Upper lobe of right lung (tissue), 1 donor: ENCODE data around the gene TCF12. TPM values are rescaled to one million over a fixed set of nuclear protein-coding genes. Genes with fewer than 3 reads are reported as not detected.

Source experiments
- ATAC-seq: fragments of 200-7000 bp; cut with Tn5 transposase; one replicate; pipeline ENCODE4 v1.9.1; 2020; ENCODE audit warnings: mild to moderate bottlenecking, moderate library complexity
- DNase-seq: peaks from one replicate; pipeline ENCODE4 v3.0.0-alpha.2; 2020
- H3K27ac ChIP-seq: fragments of 200-600 bp; one replicate; pipeline ENCODE4 v1.8.0; 2022
- H3K27me3 ChIP-seq: fragments of 200-600 bp; one replicate; pipeline ENCODE4 v1.8.0; 2022; ENCODE audit warnings: mild to moderate bottlenecking
- H3K36me3 ChIP-seq: fragments of 200-600 bp; one replicate; pipeline ENCODE4 v1.8.0; 2022
- H3K4me1 ChIP-seq: fragments of 200-600 bp; one replicate; pipeline ENCODE4 v1.8.0; 2022
- H3K4me3 ChIP-seq: fragments of 200-600 bp; one replicate; pipeline ENCODE4 v1.8.0; 2022; ENCODE audit warnings: mild to moderate bottlenecking
- H3K9me3 ChIP-seq: fragments of 200-600 bp; one replicate; pipeline ENCODE4 v1.8.0; 2022
- intact Hi-C: fragments of 100-400 bp; cut with DNase I; formaldehyde crosslinking; loops from one replicate; pipeline ENCODE4 v1.11.0; 2022
- total RNA-seq: library from RNA; stranded (reverse); fragmentation: NEBNext Ultra II Directional; extraction: Animal tissue kit (Norgen Biotek cat#: 25700); gene quantifications from one replicate; pipeline ENCODE4 v1.2.1, GENCODE V29; 2021
- TF ChIP-seq, protein P1 (sequence below): fragments of 200-600 bp; IDR thresholded peaks from one replicate; pipeline ENCODE4 v1.8.0; 2022; ENCODE audit warnings: antibody characterized with exemption
- donor health status: DM: no; HTN: yes; CAD: no; lungs with severe emphysema.

TCF12 gene
- total RNA-seq, 1 donor from 2014 or later, result 103 TPM

GRCh38 chr15:57327985-57328471 lies 409.6 kb downstream of the TCF12 start:
- no peak for DNase-seq
- Histone ChIP-seq H3K27ac (no peak overlapping the region), H3K36me3 (no peaks in the 10 kb centered on the region), H3K4me1 (no peaks in the 10 kb centered on the region), H3K9me3 (no peaks in the 10 kb centered on the region), H3K4me3 (no peak overlapping the region), H3K27me3 (no peaks in the 10 kb centered on the region)
- intact Hi-C loops, result no loop called here
- TF ChIP-seq, protein P1, sequence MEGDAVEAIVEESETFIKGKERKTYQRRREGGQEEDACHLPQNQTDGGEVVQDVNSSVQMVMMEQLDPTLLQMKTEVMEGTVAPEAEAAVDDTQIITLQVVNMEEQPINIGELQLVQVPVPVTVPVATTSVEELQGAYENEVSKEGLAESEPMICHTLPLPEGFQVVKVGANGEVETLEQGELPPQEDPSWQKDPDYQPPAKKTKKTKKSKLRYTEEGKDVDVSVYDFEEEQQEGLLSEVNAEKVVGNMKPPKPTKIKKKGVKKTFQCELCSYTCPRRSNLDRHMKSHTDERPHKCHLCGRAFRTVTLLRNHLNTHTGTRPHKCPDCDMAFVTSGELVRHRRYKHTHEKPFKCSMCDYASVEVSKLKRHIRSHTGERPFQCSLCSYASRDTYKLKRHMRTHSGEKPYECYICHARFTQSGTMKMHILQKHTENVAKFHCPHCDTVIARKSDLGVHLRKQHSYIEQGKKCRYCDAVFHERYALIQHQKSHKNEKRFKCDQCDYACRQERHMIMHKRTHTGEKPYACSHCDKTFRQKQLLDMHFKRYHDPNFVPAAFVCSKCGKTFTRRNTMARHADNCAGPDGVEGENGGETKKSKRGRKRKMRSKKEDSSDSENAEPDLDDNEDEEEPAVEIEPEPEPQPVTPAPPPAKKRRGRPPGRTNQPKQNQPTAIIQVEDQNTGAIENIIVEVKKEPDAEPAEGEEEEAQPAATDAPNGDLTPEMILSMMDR, result no peak
- ATAC-seq, result no peak

DNA sequence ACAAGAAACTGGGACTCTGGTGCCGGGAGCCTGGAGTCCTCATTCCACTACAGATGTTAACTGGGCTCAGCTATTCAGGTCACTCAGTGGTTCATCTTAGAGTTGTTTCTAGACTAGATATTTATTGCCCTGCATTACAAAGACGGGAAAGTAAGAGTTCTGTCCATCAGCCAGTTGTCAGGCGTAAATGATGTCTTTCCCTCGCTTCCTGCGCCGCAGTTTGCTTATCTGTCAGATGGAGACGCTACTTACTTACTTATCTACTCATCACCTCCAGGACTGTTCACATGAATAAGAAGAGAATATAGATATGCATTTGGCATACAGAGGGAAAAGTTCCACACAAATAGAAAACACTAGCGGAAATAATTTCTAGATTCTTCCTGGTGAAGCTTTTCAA lies 410.0 kb downstream of the TCF12 start:
- Histone ChIP-seq H3K4me1 (no peaks in the 10 kb centered on the region), H3K4me3 (no peak overlapping the region), H3K27ac (no peak overlapping the region), H3K36me3 (no peaks in the 10 kb centered on the region), H3K9me3 (no peaks in the 10 kb centered on the region), H3K27me3 (no peaks in the 10 kb centered on the region)
- TF ChIP-seq, protein P1, result no peak
- intact Hi-C loops, result no loop called here
- no peak for ATAC-seq
- DNase-seq, result no peak

- Histone ChIP-seq H3K27me3 (no peaks in the 10 kb centered on the region), H3K36me3 (no peaks in the 10 kb centered on the region), H3K9me3 (no peaks in the 10 kb centered on the region), H3K4me1 (no peaks in the 10 kb centered on the region), H3K27ac (no peak overlapping the region), H3K4me3 (no peak overlapping the region)
- intact Hi-C loops, result no loop called here
- TF ChIP-seq, protein P1, result no peak
- no peak for ATAC-seq
- no peak for DNase-seq
Measured at GRCh38 chr15:57328897-57329296, 410.5 kb downstream of the TCF12 start.

- ATAC-seq (no peak), DNase-seq (no peak)
- H3K9me3 ChIP-seq, result no peaks in the 10 kb centered on the region
- no peaks in the 10 kb centered on the region for H3K4me1 ChIP-seq
- no peaks in the 10 kb centered on the region for H3K27me3 ChIP-seq
- intact Hi-C loops, result no loop called here
- TF ChIP-seq, protein P1, result no peak
- no peak overlapping the region for H3K4me3 ChIP-seq
- no peaks in the 10 kb centered on the region for H3K36me3 ChIP-seq
- H3K27ac ChIP-seq, result no peak overlapping the region
Measured at GRCh38 chr15:57329582-57330367, 411.3 kb downstream of the TCF12 start.

DNA sequence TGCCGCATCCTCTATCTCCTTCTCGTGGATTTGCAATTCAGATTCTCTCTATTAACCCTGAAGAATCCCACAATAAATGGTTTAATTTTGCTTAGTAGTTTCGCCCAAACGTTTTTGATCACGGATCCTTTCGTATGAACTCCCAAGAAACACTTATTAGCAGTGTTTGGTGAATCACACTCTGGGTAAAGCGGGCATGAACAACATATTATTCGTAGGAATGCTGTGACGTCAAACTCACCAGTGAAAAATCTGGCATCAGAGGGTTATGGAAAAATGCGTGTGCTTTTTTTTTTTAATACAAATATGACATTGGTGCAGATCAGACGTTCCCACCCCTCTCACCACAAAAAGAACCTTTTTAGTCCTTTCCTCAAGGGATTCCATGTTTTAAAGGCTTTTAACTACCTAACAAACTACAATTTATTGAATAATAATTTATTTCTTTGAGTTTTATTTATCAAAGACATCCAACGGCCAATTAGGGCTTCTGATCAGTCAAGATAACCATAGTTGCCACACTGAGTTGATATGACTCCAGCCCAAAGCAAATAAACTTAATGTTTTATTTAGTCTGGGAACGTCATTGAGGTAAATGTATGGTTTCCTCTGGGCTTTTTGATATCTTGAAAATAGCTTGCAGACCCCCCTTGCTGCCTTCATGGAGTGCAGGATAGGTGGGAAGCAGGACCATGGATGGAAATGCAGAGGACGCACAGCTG lies 412.3 kb downstream of the TCF12 start:
- ATAC-seq, result no peak
- no peaks in the 10 kb centered on the region for H3K27me3 ChIP-seq
- TF ChIP-seq, protein P1, result no peak
- H3K4me1 ChIP-seq, result no peaks in the 10 kb centered on the region
- no peak overlapping the region for H3K4me3 ChIP-seq
- intact Hi-C loops, result no loop called here
- no peaks in the 10 kb centered on the region for H3K36me3 ChIP-seq
- H3K9me3 ChIP-seq, result no peaks in the 10 kb centered on the region
- DNase-seq, result no peak
- no peak overlapping the region for H3K27ac ChIP-seq
